Upper lobe of left lung (tissue), 4 donors: Measurements from ENCODE around the gene ADGRD1.

Experiments
- EP300 ChIP-seq, 4 donors: sonication (generic); formaldehyde crosslinking; IDR thresholded peaks; one replicate each; pipeline ENCODE4 v1.5.1; 2017; ENCODE audit warnings: antibody characterized with exemption in 4 of 4, control low read depth in 2 of 4
- POLR2A ChIP-seq, 4 donors: fragments of 450-650 bp; IDR thresholded peaks; one replicate each; pipeline ENCODE4 v1.5.1; 2016 to 2017; ENCODE audit warnings: antibody characterized with exemption in 4 of 4, mild to moderate bottlenecking in 2 of 4
- POLR2AphosphoS5 ChIP-seq, 2 donors: sonication (generic); formaldehyde crosslinking; IDR thresholded peaks; one replicate each; pipeline ENCODE4 v1.5.1; 2017; ENCODE audit warnings: antibody characterized with exemption in 2 of 2
- TF ChIP-seq, protein P1 (sequence below), 6 experiments: fragments of 450-650 bp in 4 of 6; fragments of 200-600 bp in 2 of 6; sonication (generic) in 2 of 6; IDR thresholded peaks; one replicate each; pipeline ENCODE4 v1.5.1; 2016 to 2019; ENCODE audit warnings: antibody characterized with exemption in 6 of 6

GRCh38 chr12:131087991-131088700 lies 134.4 kb downstream of the ADGRD1 start:
- no peak for TF ChIP-seq EP300 (IDR thresholded peaks at IDR 0.05)
- TF ChIP-seq, protein P1, sequence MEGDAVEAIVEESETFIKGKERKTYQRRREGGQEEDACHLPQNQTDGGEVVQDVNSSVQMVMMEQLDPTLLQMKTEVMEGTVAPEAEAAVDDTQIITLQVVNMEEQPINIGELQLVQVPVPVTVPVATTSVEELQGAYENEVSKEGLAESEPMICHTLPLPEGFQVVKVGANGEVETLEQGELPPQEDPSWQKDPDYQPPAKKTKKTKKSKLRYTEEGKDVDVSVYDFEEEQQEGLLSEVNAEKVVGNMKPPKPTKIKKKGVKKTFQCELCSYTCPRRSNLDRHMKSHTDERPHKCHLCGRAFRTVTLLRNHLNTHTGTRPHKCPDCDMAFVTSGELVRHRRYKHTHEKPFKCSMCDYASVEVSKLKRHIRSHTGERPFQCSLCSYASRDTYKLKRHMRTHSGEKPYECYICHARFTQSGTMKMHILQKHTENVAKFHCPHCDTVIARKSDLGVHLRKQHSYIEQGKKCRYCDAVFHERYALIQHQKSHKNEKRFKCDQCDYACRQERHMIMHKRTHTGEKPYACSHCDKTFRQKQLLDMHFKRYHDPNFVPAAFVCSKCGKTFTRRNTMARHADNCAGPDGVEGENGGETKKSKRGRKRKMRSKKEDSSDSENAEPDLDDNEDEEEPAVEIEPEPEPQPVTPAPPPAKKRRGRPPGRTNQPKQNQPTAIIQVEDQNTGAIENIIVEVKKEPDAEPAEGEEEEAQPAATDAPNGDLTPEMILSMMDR (IDR thresholded peaks at IDR 0.05), result no peak
- TF ChIP-seq POLR2A (IDR thresholded peaks at IDR 0.05), result no peak
- no peak for TF ChIP-seq POLR2AphosphoS5 (IDR thresholded peaks at IDR 0.05)
